Peyer's patch (tissue), 4 donors: Measurements from ENCODE around the gene TSN.

Source experiments
- CTCF ChIP-seq, 6 experiments: fragments of 450-650 bp in 4 of 6; fragments of 200-600 bp in 2 of 6; sonication (generic) in 1 of 6; IDR thresholded peaks; one replicate each; pipeline ENCODE4 v1.5.1; 2017 to 2019; ENCODE audit warnings: antibody characterized with exemption in 6 of 6, mild to moderate bottlenecking in 3 of 6, moderate library complexity in 1 of 6
- POLR2A ChIP-seq, 2 donors: fragments of 450-650 bp; IDR thresholded peaks; one replicate each; pipeline ENCODE4 v1.5.1; 2017; ENCODE audit warnings: antibody characterized with exemption in 2 of 2, mild to moderate bottlenecking in 2 of 2, moderate library complexity in 2 of 2

- TF ChIP-seq CTCF (IDR thresholded peaks at IDR 0.05) (no peak), POLR2A (IDR thresholded peaks at IDR 0.05) (no peak)
These were observed 18.8 kb downstream of the TSN start for GRCh38 chr2:121774235-121774634.
